Activated CD4-positive, alpha-beta T cell treated with anti-CD3 and anti-CD28 coated beads for 48 hours (primary cell): ENCODE results near the gene TNIK.
"Not testable (repeated sequence)": the region's sequence is repeated elsewhere in the genome, so short reads cannot be mapped to it uniquely, and the experiment has no call there.

ENCODE experiments used
- DNase-seq: peaks from one replicate; pipeline ENCODE4 v3.0.0-alpha.2; 2020

The TNIK gene

GRCh38 chr3:171330938-171331337 is 129.3 kb downstream of the TNIK start:
- DNase-seq, result no peak

GRCh38 chr3:171329746-171330145 is 130.5 kb downstream of the TNIK start:
- no peak for DNase-seq

DNA sequence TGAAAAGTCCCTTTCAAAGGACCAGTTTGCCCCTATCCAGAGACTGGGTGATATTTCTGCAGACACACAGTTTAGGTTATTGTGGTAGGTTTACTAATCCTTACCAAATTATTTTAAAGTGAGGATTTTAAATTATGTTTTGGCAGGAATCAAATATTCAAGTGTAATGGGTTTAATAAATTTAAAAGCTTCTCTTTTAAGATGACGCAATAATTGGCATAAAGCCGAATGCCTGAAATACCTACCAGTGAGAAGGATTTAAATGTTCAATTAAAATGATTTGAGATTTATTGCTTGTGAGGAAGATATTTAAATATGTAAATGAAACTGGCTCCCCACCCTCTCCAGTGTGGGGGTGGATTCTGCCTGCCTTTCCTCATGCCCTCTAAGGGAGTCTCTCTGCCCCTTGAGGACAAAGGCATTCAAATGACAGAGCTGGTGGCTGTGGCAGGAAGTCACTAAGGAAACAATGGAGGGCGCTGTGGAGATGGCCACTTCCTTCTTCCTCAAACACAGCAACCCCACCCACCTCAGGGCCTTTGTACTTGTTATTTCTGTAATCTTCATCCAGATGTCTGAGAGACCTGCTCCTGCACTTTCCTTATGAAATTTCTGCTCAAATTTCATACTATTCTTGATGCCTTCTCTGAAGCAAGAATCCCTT is 131.7 kb downstream of the TNIK start:
- peak; percentile 53 for DNase-seq

- DNase-seq, result no peak
Measured at GRCh38 chr3:171327441-171328174, 132.6 kb downstream of the TNIK start.

GRCh38 chr3:171326717-171327440 is 133.3 kb downstream of the TNIK start:
- no peak for DNase-seq

- no peak for DNase-seq
Measured at GRCh38 chr3:171323938-171324536, 136.2 kb downstream of the TNIK start.

- DNase-seq, result no peak
Measured at GRCh38 chr3:171321559-171322360, 138.4 kb downstream of the TNIK start.

DNA sequence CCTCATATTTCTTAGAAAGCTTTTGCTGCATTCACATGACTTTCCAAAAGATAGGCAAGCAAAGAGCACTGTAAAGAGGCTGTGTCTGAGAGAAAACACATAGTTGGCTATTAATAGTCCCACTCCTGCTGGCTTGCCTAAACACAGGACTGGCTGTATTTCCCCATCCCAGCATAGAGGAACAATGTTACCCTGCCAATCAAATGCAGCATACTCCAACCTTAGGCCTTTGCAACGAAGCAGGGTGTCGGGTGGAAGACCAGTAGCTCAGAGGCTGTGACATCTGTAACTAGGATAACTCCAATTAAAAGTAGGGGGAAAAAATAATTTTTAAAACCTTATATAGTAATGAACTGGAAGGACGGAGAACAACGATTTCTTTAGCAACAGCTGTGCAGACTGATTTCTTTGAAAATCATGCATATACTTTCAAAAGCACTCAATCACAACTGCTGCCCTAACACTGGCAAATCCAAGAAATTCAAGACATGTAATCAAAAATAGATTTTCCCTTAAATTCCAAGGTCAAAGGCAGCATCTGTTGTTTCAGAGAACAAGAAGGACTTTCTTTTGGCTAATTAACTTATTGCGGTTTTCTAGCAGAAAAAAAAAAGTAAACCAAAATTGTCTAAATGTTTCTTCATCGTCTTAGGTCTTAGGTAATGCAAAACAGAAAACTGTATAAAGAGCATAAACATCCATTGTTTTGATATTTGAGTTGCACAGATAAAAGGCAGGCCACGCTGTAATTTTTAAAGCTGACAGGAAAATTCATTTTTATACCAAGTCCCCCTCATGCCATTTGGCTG is 139.3 kb downstream of the TNIK start:
- no peak for DNase-seq

DNA sequence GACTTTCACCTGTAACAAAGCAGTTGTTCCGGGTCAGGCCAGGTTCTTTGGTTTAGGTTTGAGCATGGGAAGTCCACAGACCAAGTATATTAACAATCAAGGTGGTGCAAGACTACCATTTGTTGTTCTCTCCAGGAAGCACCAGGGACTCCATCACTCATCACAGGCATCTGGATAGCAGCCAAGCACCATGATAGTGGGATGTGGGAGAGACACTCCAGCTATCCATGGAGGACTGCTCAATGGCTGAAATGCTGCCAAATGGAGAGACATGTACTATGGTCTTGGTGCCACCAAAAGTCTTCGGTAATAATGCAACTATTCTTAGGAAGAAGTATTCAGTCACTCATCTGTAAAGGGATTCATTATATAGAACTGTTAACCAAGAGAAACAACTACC is 143.0 kb downstream of the TNIK start:
- DNase-seq, result no peak

- DNase-seq, result no peak
Measured at GRCh38 chr3:171315919-171316318, 144.3 kb downstream of the TNIK start.

DNA sequence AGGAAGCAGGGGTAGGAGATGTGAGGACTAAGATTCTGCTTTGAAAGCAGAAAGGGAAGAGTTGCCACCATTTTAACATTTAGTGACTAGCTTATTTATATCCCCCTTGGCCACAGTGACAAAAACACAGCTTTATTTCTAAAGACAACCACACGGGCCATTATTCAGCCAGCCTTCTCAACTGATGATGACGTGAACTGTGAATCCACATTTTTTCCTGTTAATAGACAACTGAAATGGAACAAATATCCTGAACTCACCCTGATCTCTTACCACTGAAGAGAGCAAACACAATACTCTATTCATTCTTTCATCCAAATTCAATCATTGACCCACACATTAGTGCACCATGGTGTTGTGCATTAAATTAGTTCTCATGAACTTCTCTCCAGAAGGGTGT is 145.1 kb downstream of the TNIK start:
- DNase-seq, result no peak

DNA sequence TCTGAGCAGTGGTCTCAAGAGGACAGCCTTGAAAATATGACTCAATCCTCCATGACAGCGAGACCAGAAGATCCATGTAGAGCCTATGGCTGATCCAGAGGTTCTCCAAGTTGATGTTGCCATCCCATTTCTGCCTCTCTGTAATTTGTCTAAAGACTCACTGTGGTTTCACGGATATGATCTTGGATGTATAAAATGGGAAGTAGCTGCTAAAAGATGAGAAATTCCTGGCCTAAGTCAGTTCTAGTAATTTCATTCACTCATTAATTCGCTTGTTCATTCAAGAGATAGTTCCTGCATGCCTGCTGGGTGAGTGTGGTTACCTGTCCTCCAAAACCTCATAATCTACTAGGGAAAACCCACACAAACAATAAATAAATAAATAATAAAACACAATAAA is 145.9 kb downstream of the TNIK start:
- DNase-seq, result no peak

DNA sequence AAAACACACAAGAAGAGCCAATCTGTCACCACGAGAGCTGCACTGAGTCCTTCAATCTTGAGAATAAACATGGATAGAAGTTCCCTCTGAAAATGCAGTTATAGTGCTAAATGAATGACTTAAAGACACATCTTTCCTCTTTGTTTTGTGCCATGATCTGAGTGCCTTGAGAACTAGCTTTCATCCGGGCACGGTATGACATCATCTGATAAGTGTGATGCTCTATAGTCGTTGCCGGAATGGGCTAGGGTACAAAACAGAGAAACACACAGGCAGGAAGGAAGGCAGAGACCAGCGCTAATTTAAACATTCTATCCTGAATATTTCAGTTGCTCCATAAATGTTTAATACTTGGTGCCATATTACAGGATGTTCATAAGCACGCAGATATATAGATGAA is 146.5 kb downstream of the TNIK start:
- DNase-seq, result no peak

- DNase-seq, result no peak
Measured at GRCh38 chr3:171312741-171313140, 147.5 kb downstream of the TNIK start.

DNA sequence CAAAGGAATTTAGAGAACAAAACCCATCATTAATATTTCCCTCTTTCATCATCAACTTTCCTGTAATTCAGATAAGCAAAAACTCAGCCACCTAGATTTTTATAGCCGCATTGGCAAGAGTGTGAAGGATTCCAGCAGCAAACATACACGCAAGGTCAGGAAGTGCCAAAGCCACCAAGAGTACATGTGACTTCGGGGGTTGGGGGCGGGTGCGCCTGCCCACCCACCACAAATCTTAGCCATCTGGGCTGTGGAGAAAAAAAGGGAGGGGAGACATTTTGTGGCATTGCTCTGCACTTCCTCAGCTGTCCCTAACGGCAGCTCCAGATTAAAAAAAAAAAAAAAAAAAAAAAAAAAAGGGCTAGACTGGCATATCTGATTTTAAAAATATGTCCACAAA is 148.4 kb downstream of the TNIK start:
- no peak for DNase-seq

- DNase-seq, result no peak
Measured at GRCh38 chr3:171309906-171310359, 150.3 kb downstream of the TNIK start.

- no peak for DNase-seq
Measured at GRCh38 chr3:171307988-171308387, 152.2 kb downstream of the TNIK start.

GRCh38 chr3:171307046-171307585 is 153.1 kb downstream of the TNIK start:
- DNase-seq, result no peak

DNA sequence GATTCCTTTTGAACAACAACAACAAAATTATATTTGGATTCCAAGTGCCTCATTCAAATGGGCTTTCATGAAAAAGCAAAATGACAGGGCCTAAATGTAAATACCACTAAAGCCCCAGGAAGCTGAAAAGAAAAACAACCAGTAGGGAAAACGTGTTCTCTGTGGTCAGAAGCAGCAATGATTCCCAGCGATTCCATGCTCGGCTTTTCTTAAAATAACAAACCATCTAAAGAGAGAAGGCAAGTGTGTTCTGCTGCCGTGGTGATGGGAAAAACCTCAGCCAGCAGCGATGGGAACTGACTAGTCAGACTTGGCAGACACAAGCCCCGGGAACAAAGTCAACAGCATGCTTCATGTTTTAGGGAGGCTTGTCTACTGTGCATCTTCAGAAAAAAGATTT is 153.6 kb downstream of the TNIK start:
- no peak for DNase-seq

- DNase-seq, result not testable (repeated sequence)
Measured at GRCh38 chr3:171305823-171306222, 154.4 kb downstream of the TNIK start.

- DNase-seq, result not testable (repeated sequence)
Measured at GRCh38 chr3:171304498-171304897, 155.7 kb downstream of the TNIK start.
